Measurements from ENCODE around the gene MAP1B.

GRCh38 chr5:72151169-72151568 lies 43.9 kb downstream of the MAP1B start:
- TF ChIP-seq CTCF (IDR thresholded peaks at IDR 0.05 in 2 of 3, conservative IDR thresholded peaks at IDR 0.05 in 1 of 3; ENCODE audit: borderline replicate concordance in 1 of 3, insufficient read depth in 1 of 3, low read depth in 2 of 3, low read length in 2 of 3) (no peak), SP1 (IDR thresholded peaks at IDR 0.05; ENCODE audit: low read depth) (no peak), POLR2AphosphoS5 (IDR thresholded peaks at IDR 0.05; ENCODE audit: low read depth, low read length) (no peak), FOSL1 (IDR thresholded peaks at IDR 0.05; ENCODE audit: low read depth) (no peak), SRF (IDR thresholded peaks at IDR 0.05; ENCODE audit: low read depth) (no peak), CBX3 (IDR thresholded peaks at IDR 0.05; ENCODE audit: low read depth) (no peak), REST (IDR thresholded peaks at IDR 0.05; ENCODE audit: low read depth) (no peak), POLR2A (IDR thresholded peaks at IDR 0.05; ENCODE audit: borderline replicate concordance, extremely low read depth, insufficient read depth, insufficient read length) (no peak), ZNF274 (IDR thresholded peaks at IDR 0.05; ENCODE audit: low read depth, low read length) (no peak), EZH2 (IDR thresholded peaks at IDR 0.05) (no peak), EGR1 (IDR thresholded peaks at IDR 0.05; ENCODE audit: low read depth) (no peak), EZH2phosphoT487 (IDR thresholded peaks at IDR 0.05; ENCODE audit: borderline replicate concordance) (no peak), ELF1 (IDR thresholded peaks at IDR 0.05; ENCODE audit: borderline replicate concordance, low read depth) (no peak), ZBTB33 (IDR thresholded peaks at IDR 0.05; ENCODE audit: extremely low read depth, insufficient replicate concordance, low read length) (no peak)
